Measurements from ENCODE around the gene CTNNA2.

Gene CTNNA2

GRCh38 chr2:80048296-80048695 is 535.4 kb downstream of the CTNNA2 start:
- ATAC-seq (replicated peaks) (no peak), DNase-seq (no peak)
- H3K27me3 Mint-ChIP-seq: no peaks in the 10 kb centered on the region
- H3K36me3 Mint-ChIP-seq: no peaks in the 10 kb centered on the region
- no peaks in the 10 kb centered on the region for H3K9me3 Mint-ChIP-seq
- H3K27ac Mint-ChIP-seq: no peak overlapping the region
- no peaks in the 10 kb centered on the region for H3K4me1 Mint-ChIP-seq
- H3K4me3 Mint-ChIP-seq: no peak overlapping the region

- no peaks in the 10 kb centered on the region for H3K36me3 Mint-ChIP-seq
Measured at GRCh38 chr2:80050246-80050645, 537.4 kb downstream of the CTNNA2 start.

GRCh38 chr2:80053522-80054345 is 540.9 kb downstream of the CTNNA2 start:
- Mint-ChIP-seq H3K27me3 (no peaks in the 10 kb centered on the region), H3K27ac (no peak overlapping the region), H3K4me3 (no peak overlapping the region)

More at GRCh38 chr2:80050246-80050645, 537.4 kb downstream of the CTNNA2 start:
- DNase-seq (no peak), ATAC-seq (replicated peaks) (no peak)
- H3K27me3 Mint-ChIP-seq: no peaks in the 10 kb centered on the region
- H3K27ac Mint-ChIP-seq: no peak overlapping the region
- no peaks in the 10 kb centered on the region for H3K4me1 Mint-ChIP-seq
- no peak overlapping the region for H3K4me3 Mint-ChIP-seq
- H3K9me3 Mint-ChIP-seq: no peaks in the 10 kb centered on the region

GRCh38 chr2:80054346-80054675 is 541.5 kb downstream of the CTNNA2 start:
- no peak for DNase-seq
- H3K4me3 Mint-ChIP-seq: no peak overlapping the region
- no peaks in the 10 kb centered on the region for H3K36me3 Mint-ChIP-seq
- no peaks in the 10 kb centered on the region for H3K27me3 Mint-ChIP-seq
- no peak overlapping the region for H3K27ac Mint-ChIP-seq
- ATAC-seq (replicated peaks): no peak
- no peaks in the 10 kb centered on the region for H3K4me1 Mint-ChIP-seq
- no peaks in the 10 kb centered on the region for H3K9me3 Mint-ChIP-seq

More at GRCh38 chr2:80053522-80054345, 540.9 kb downstream of the CTNNA2 start:
- ATAC-seq (replicated peaks): no peak
- Mint-ChIP-seq H3K4me1 (no peaks in the 10 kb centered on the region), H3K36me3 (no peaks in the 10 kb centered on the region), H3K9me3 (no peaks in the 10 kb centered on the region)
- no peak for DNase-seq

- Mint-ChIP-seq H3K36me3 (no peaks in the 10 kb centered on the region), H3K27me3 (no peaks in the 10 kb centered on the region), H3K4me1 (no peaks in the 10 kb centered on the region), H3K9me3 (no peaks in the 10 kb centered on the region), H3K27ac (no peak overlapping the region), H3K4me3 (no peak overlapping the region)
- ATAC-seq (replicated peaks): no peak
- DNase-seq: no peak
Measured at GRCh38 chr2:80057956-80058355, 545.1 kb downstream of the CTNNA2 start.

- Mint-ChIP-seq H3K4me3 (no peak overlapping the region), H3K36me3 (no peaks in the 10 kb centered on the region), H3K27ac (no peak overlapping the region), H3K9me3 (no peaks in the 10 kb centered on the region), H3K4me1 (no peaks in the 10 kb centered on the region), H3K27me3 (no peaks in the 10 kb centered on the region)
- ATAC-seq (replicated peaks) (no peak), DNase-seq (no peak)
Measured at GRCh38 chr2:80058562-80058961, 545.7 kb downstream of the CTNNA2 start.

- H3K4me3 Mint-ChIP-seq: no peak overlapping the region
- DNase-seq: no peak
- no peaks in the 10 kb centered on the region for H3K9me3 Mint-ChIP-seq
- ATAC-seq (replicated peaks): no peak
- H3K36me3 Mint-ChIP-seq: no peaks in the 10 kb centered on the region
- no peaks in the 10 kb centered on the region for H3K27me3 Mint-ChIP-seq
- H3K27ac Mint-ChIP-seq: no peak overlapping the region
- no peaks in the 10 kb centered on the region for H3K4me1 Mint-ChIP-seq
Measured at GRCh38 chr2:80059447-80059846, 546.6 kb downstream of the CTNNA2 start.

- Mint-ChIP-seq H3K4me3 (no peak overlapping the region), H3K27ac (no peak overlapping the region), H3K9me3 (no peaks in the 10 kb centered on the region), H3K27me3 (no peaks in the 10 kb centered on the region), H3K36me3 (no peaks in the 10 kb centered on the region), H3K4me1 (no peaks in the 10 kb centered on the region)
- DNase-seq: no peak
- no peak for ATAC-seq (replicated peaks)
Measured at GRCh38 chr2:80061881-80062280, 549.0 kb downstream of the CTNNA2 start.

GRCh38 chr2:80062298-80062697 is 549.4 kb downstream of the CTNNA2 start:
- Mint-ChIP-seq H3K27me3 (no peaks in the 10 kb centered on the region), H3K27ac (no peak overlapping the region), H3K4me1 (no peaks in the 10 kb centered on the region), H3K9me3 (no peaks in the 10 kb centered on the region), H3K4me3 (no peak overlapping the region), H3K36me3 (no peaks in the 10 kb centered on the region)
- ATAC-seq (replicated peaks) (no peak), DNase-seq (no peak)

GRCh38 chr2:80068038-80068731 is 555.3 kb downstream of the CTNNA2 start:
- Mint-ChIP-seq H3K27ac (no peak overlapping the region), H3K9me3 (no peaks in the 10 kb centered on the region), H3K4me3 (no peak overlapping the region), H3K36me3 (no peaks in the 10 kb centered on the region), H3K4me1 (no peaks in the 10 kb centered on the region), H3K27me3 (no peaks in the 10 kb centered on the region)
- ATAC-seq (replicated peaks): no peak
- no peak for DNase-seq

- Mint-ChIP-seq H3K27me3 (no peaks in the 10 kb centered on the region), H3K36me3 (no peaks in the 10 kb centered on the region), H3K27ac (no peak overlapping the region), H3K9me3 (no peaks in the 10 kb centered on the region), H3K4me3 (no peak overlapping the region), H3K4me1 (no peaks in the 10 kb centered on the region)
- ATAC-seq (replicated peaks): no peak
- no peak for DNase-seq
Measured at GRCh38 chr2:80070587-80070986, 557.7 kb downstream of the CTNNA2 start.

GRCh38 chr2:80071941-80072340 is 559.1 kb downstream of the CTNNA2 start:
- Mint-ChIP-seq H3K9me3 (no peaks in the 10 kb centered on the region), H3K36me3 (no peaks in the 10 kb centered on the region), H3K27me3 (no peaks in the 10 kb centered on the region), H3K27ac (no peak overlapping the region), H3K4me3 (no peak overlapping the region), H3K4me1 (no peaks in the 10 kb centered on the region)
- ATAC-seq (replicated peaks): no peak
- DNase-seq: no peak

- H3K36me3 Mint-ChIP-seq: peaks cover 0 to 1% of the 10 kb centered on the region in 2 donors
- H3K27ac Mint-ChIP-seq: no peak overlapping the region
- peak; percentile 56 to 60 for ATAC-seq (replicated peaks)
- H3K9me3 Mint-ChIP-seq: no peaks in the 10 kb centered on the region
- H3K4me1 Mint-ChIP-seq: no peaks in the 10 kb centered on the region
- no peak for DNase-seq
- no peaks in the 10 kb centered on the region for H3K27me3 Mint-ChIP-seq
- no peak overlapping the region for H3K4me3 Mint-ChIP-seq
Measured at GRCh38 chr2:80073134-80073561, 560.3 kb downstream of the CTNNA2 start.

- ATAC-seq (replicated peaks) (no peak), DNase-seq (no peak)
- H3K27ac Mint-ChIP-seq: no peak overlapping the region
- H3K4me1 Mint-ChIP-seq: no peaks in the 10 kb centered on the region
- peaks cover 0 to 1% of the 10 kb centered on the region in 2 donors for H3K36me3 Mint-ChIP-seq
- H3K4me3 Mint-ChIP-seq: no peak overlapping the region
- H3K9me3 Mint-ChIP-seq: no peaks in the 10 kb centered on the region
- no peaks in the 10 kb centered on the region for H3K27me3 Mint-ChIP-seq
Measured at GRCh38 chr2:80074321-80075070, 561.6 kb downstream of the CTNNA2 start.

All from stimulated activated naive B cell treated with anti-CD40 and anti-IgM and Interleukin-4, amounts not matched to agents 10 μg/mL and 1 μg/mL and 100 μg/mL, for 72 hours (primary cell).